Uterus (tissue), 4 donors: ENCODE data around the gene MEGF8. TPM values are rescaled to one million over a fixed set of nuclear protein-coding genes. Genes with fewer than 3 reads are reported as not detected.

Source experiments
- DNase-seq, 2 donors: peaks; one replicate each; pipeline ENCODE4 v3.0.0-alpha.2; 2019 to 2020
- H3K27ac ChIP-seq, 2 donors: fragments of 200-600 bp; sonication (generic); 1 replicate in 1 of 2; 2 replicates in 1 of 2; pipeline ENCODE4 v1.5.1; 2016 to 2018
- H3K27me3 ChIP-seq, 2 donors: fragments of 200-600 bp; sonication (generic); one replicate each; pipeline ENCODE4 v1.5.1; 2018 to 2019; ENCODE audit warnings: control low read depth in 1 of 2
- H3K36me3 ChIP-seq, 2 donors: fragments of 200-600 bp; sonication (generic); one replicate each; pipeline ENCODE4 v1.5.1; 2019; ENCODE audit warnings: control low read depth in 1 of 2
- H3K4me1 ChIP-seq, 2 donors: fragments of 200-600 bp; sonication (generic); one replicate each; pipeline ENCODE4 v1.5.1; 2018 to 2019; ENCODE audit warnings: control low read depth in 1 of 2
- H3K4me3 ChIP-seq, 2 donors: fragments of 200-600 bp; sonication (generic); 1 replicate in 1 of 2; 2 replicates in 1 of 2; pipeline ENCODE4 v1.5.1; 2018 to 2019; ENCODE audit warnings: mild to moderate bottlenecking in 1 of 2
- H3K9me3 ChIP-seq, 2 donors: fragments of 200-600 bp; sonication (generic); one replicate each; pipeline ENCODE4 v1.5.1; 2019; ENCODE audit warnings: control low read depth in 1 of 2
- POLR2A ChIP-seq, 2 donors: fragments of 450-650 bp; IDR thresholded peaks; one replicate each; pipeline ENCODE4 v1.6.1; 2016; ENCODE audit warnings: antibody characterized with exemption in 2 of 2, mild to moderate bottlenecking in 1 of 2, moderate library complexity in 1 of 2
- intact Hi-C: fragments of 100-400 bp; cut with DNase I; formaldehyde crosslinking; loops from one replicate; pipeline ENCODE4 v1.15.1; 2023; ENCODE audit warnings: low total_unique reads
- total RNA-seq, 4 donors: library from RNA; depleted of rRNA in 3 of 4; stranded (reverse); fragments of >200 nt in 3 of 4; gene quantifications; one replicate each; pipeline versions ENCODE4 v1.1.0 to v1.2.4, GENCODE V29; 2014 to 2023
- TF ChIP-seq, protein P1 (sequence below), 4 experiments: fragments of 200-600 bp in 2 of 4; fragments of 450-650 bp in 2 of 4; sonication (generic) in 2 of 4; IDR thresholded peaks; one replicate each; pipeline ENCODE4 v1.5.1; 2016 to 2019; ENCODE audit warnings: antibody characterized with exemption in 4 of 4, mild to moderate bottlenecking in 2 of 4, moderate library complexity in 1 of 4
- donor health status: DM: yes; HTN: yes; CAD: no.

Gene MEGF8
- total RNA-seq, 4 donors from 2014 or later: 3.6 to 30.0 (median 19.1) TPM

DNA sequence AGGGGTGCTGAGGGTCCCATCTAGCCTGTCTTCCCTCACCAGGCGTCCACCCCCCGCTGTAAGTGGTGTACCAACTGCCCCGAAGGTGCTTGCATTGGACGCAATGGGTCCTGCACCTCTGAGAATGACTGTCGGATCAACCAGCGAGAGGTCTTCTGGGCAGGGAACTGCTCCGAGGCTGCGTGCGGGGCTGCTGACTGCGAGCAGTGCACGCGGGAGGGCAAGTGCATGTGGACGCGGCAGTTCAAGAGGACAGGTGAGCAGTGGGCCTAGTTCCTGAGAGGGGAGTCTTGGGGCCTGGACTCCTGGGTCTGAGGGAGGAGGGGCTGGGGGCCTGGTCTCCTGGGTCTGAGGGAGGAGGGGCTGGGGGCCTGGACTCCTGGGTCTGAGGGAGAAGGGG is 36.9 kb downstream of the MEGF8 start:
- no peaks in the 10 kb centered on the region for H3K36me3 ChIP-seq
- H3K4me1 ChIP-seq: no peaks in the 10 kb centered on the region
- no peak for DNase-seq
- H3K9me3 ChIP-seq: peaks cover 0 to 9% of the 10 kb centered on the region in 2 donors
- no peak overlapping the region for H3K27ac ChIP-seq
- TF ChIP-seq POLR2A (IDR thresholded peaks at IDR 0.05): no peak
- TF ChIP-seq, protein P1, sequence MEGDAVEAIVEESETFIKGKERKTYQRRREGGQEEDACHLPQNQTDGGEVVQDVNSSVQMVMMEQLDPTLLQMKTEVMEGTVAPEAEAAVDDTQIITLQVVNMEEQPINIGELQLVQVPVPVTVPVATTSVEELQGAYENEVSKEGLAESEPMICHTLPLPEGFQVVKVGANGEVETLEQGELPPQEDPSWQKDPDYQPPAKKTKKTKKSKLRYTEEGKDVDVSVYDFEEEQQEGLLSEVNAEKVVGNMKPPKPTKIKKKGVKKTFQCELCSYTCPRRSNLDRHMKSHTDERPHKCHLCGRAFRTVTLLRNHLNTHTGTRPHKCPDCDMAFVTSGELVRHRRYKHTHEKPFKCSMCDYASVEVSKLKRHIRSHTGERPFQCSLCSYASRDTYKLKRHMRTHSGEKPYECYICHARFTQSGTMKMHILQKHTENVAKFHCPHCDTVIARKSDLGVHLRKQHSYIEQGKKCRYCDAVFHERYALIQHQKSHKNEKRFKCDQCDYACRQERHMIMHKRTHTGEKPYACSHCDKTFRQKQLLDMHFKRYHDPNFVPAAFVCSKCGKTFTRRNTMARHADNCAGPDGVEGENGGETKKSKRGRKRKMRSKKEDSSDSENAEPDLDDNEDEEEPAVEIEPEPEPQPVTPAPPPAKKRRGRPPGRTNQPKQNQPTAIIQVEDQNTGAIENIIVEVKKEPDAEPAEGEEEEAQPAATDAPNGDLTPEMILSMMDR (IDR thresholded peaks at IDR 0.05): no peak
- H3K27me3 ChIP-seq: no peaks in the 10 kb centered on the region
- intact Hi-C loops: no loop called here
- no peak overlapping the region for H3K4me3 ChIP-seq

DNA sequence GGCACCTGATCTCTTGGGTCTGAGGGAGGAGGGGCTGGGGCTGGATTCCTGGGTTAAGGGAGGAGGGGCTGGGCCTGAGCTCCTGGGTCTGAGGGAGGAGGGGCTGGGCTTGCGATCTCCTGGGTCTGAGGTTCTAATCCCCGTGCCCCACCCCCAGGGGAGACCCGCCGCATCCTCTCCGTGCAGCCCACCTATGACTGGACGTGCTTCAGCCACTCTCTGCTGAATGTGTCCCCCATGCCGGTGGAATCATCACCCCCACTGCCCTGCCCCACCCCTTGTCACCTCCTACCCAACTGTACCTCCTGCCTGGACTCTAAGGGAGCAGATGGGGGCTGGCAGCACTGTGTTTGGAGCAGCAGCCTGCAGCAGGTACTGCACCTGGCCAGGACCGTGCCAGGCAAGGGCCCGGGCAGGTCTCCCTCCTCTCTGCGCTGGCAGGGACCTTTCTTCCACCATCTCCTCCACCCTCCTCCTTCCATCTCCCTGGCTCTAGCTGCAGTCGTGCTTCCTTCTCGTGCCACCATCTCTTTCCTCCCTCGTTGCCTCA is 37.5 kb downstream of the MEGF8 start:
- H3K9me3 ChIP-seq: peaks cover 0 to 9% of the 10 kb centered on the region in 2 donors
- no peak for TF ChIP-seq POLR2A (IDR thresholded peaks at IDR 0.05)
- TF ChIP-seq, protein P1 (IDR thresholded peaks at IDR 0.05): no peak
- no peak overlapping the region for H3K27ac ChIP-seq
- DNase-seq: no peak
- H3K4me3 ChIP-seq: no peak overlapping the region
- H3K36me3 ChIP-seq: no peaks in the 10 kb centered on the region
- intact Hi-C loops: no loop called here
- no peaks in the 10 kb centered on the region for H3K4me1 ChIP-seq
- no peaks in the 10 kb centered on the region for H3K27me3 ChIP-seq

DNA sequence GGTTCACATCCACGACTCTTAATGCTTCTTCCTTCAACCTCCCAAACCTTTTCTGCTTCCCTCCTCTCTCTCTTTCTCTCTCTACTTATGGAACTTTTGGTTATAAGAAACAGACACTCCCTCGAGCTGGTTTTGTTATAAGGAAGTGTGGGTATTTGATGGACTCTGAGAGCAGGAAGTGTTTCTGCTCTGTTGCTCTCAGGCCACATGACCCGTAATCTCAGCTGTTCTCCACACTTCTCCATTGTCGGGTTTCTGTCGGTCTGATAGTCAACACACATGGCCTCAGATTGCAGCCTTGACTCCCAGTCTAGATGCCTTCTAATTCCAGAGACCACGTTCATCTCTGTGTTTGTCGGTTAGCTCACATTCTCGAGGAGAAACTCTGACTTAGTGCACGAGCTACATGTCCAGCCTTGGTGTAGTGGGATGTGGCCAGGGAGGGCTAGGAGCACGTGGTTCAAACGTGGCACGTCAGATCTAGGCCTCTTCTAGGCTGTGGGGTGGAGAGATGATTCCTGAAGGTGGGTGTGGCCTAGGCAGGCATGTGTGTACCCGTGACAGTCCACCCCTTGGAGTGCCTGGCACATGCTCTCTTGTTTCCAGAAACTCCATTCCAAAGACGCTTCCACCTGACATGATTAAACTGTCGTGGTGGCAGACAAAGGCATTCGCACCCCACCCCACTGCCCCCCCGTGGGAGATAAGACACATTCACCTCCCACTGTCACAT is 38.3 kb downstream of the MEGF8 start:
- Histone ChIP-seq H3K4me3 (no peak overlapping the region), H3K27me3 (no peaks in the 10 kb centered on the region), H3K9me3 (peaks cover 0 to 9% of the 10 kb centered on the region in 2 donors), H3K27ac (no peak overlapping the region), H3K4me1 (no peaks in the 10 kb centered on the region), H3K36me3 (no peaks in the 10 kb centered on the region)
- TF ChIP-seq, protein P1 (IDR thresholded peaks at IDR 0.05): no peak
- TF ChIP-seq POLR2A (IDR thresholded peaks at IDR 0.05): no peak
- intact Hi-C loops: no loop called here
- no peak for DNase-seq

- no peaks in the 10 kb centered on the region for H3K27me3 ChIP-seq
- no peaks in the 10 kb centered on the region for H3K36me3 ChIP-seq
- intact Hi-C loops: no loop called here
- H3K4me1 ChIP-seq: no peaks in the 10 kb centered on the region
- H3K9me3 ChIP-seq: peaks cover 0 to 9% of the 10 kb centered on the region in 2 donors
- no peak for TF ChIP-seq POLR2A (IDR thresholded peaks at IDR 0.05)
- TF ChIP-seq, protein P1 (IDR thresholded peaks at IDR 0.05): no peak
- no peak overlapping the region for H3K27ac ChIP-seq
- DNase-seq: no peak
- H3K4me3 ChIP-seq: no peak overlapping the region
Observed at GRCh38 chr19:42366673-42367072, 41.2 kb downstream of the MEGF8 start.

DNA sequence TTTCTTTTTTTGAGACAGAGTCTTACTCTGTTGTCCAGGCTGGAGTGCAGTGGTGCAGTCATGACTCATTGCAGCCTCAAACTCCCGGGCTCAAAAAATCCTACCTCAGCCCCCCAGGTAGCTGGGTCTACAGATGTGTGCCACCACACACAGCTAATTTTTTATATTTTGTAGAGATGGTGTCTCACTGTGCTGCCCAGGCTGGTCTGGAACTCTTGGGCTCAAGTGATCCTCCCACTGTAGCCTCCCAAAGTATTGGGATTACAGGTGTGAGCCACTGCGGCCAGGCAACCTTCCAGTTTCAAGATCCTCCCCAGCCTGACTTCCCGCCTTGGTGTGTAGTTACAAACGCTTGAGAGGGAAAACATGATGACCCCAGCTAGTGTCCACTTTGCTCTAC is 42.5 kb downstream of the MEGF8 start:
- intact Hi-C loops: no loop called here
- TF ChIP-seq, protein P1 (IDR thresholded peaks at IDR 0.05): no peak
- no peak for TF ChIP-seq POLR2A (IDR thresholded peaks at IDR 0.05)
- H3K9me3 ChIP-seq: peaks cover 0 to 9% of the 10 kb centered on the region in 2 donors
- DNase-seq: no peak
- no peaks in the 10 kb centered on the region for H3K36me3 ChIP-seq
- H3K4me3 ChIP-seq: no peak overlapping the region
- no peaks in the 10 kb centered on the region for H3K27me3 ChIP-seq
- H3K4me1 ChIP-seq: no peaks in the 10 kb centered on the region
- H3K27ac ChIP-seq: no peak overlapping the region
